ENCODE results near the gene FGF8.

FGF8 gene

GRCh38 chr10:101773923-101774588, 1.9 kb downstream of the FGF8 start:
- no peak overlapping the region for H3K4me3 ChIP-seq (ENCODE audit: low read depth, low read length, poor library complexity, severe bottlenecking)
- no peaks in the 10 kb centered on the region for H3F3A ChIP-seq (ENCODE audit: insufficient read depth, low read length)
- H3K4me2 ChIP-seq (ENCODE audit: low read length), result no peak overlapping the region
- H3K36me3 ChIP-seq (ENCODE audit: insufficient read depth, low read length), result peaks cover 8% of the 10 kb centered on the region; the same call in 1 of the 2 replicates
- H3K9me3 ChIP-seq (ENCODE audit: low read length), result no peaks in the 10 kb centered on the region
- no peaks in the 10 kb centered on the region for H3K9me2 ChIP-seq (ENCODE audit: low read depth, low read length)
- H2AFZ ChIP-seq (ENCODE audit: low read length), result no peak overlapping the region
- no peaks in the 10 kb centered on the region for H3K27me3 ChIP-seq (ENCODE audit: insufficient read depth, low read length)
- no peak overlapping the region for H3K27ac ChIP-seq (ENCODE audit: low read depth, low read length, poor library complexity, severe bottlenecking)
- peaks cover 5% of the 10 kb centered on the region for H3K4me1 ChIP-seq (ENCODE audit: insufficient read depth, low read length, severe bottlenecking)
- no peak overlapping the region for H3K9ac ChIP-seq (ENCODE audit: low read length)
- H4K20me1 ChIP-seq (ENCODE audit: insufficient read depth, low read length), result no peaks in the 10 kb centered on the region
- H3K79me2 ChIP-seq (ENCODE audit: insufficient read depth, low read length), result no peaks in the 10 kb centered on the region
- TF ChIP-seq CTCF (IDR thresholded peaks at IDR 0.05; ENCODE audit: low read length), result no peak
- no peak for TF ChIP-seq EZH2 (IDR thresholded peaks at IDR 0.05; ENCODE audit: borderline replicate concordance, low read length)

- TF ChIP-seq EZH2 (IDR thresholded peaks at IDR 0.05; ENCODE audit: borderline replicate concordance, low read length), result no peak
- TF ChIP-seq CTCF (IDR thresholded peaks at IDR 0.05; ENCODE audit: low read length), result no peak
- Histone ChIP-seq H3K4me3 (ENCODE audit: low read depth, low read length, poor library complexity, severe bottlenecking) (no peak overlapping the region), H2AFZ (ENCODE audit: low read length) (no peak overlapping the region), H3K9ac (ENCODE audit: low read length) (no peak overlapping the region), H3F3A (ENCODE audit: insufficient read depth, low read length) (no peaks in the 10 kb centered on the region), H3K27me3 (ENCODE audit: insufficient read depth, low read length) (no peaks in the 10 kb centered on the region), H3K27ac (ENCODE audit: low read depth, low read length, poor library complexity, severe bottlenecking) (no peak overlapping the region), H3K4me1 (ENCODE audit: insufficient read depth, low read length, severe bottlenecking) (no peaks in the 10 kb centered on the region), H3K9me2 (ENCODE audit: low read depth, low read length) (no peaks in the 10 kb centered on the region), H3K79me2 (ENCODE audit: insufficient read depth, low read length) (no peaks in the 10 kb centered on the region), H3K4me2 (ENCODE audit: low read length) (no peak overlapping the region), H4K20me1 (ENCODE audit: insufficient read depth, low read length) (no peaks in the 10 kb centered on the region), H3K9me3 (ENCODE audit: low read length) (no peaks in the 10 kb centered on the region), H3K36me3 (ENCODE audit: insufficient read depth, low read length) (peaks cover 6% of the 10 kb centered on the region; the same call in 1 of the 2 replicates)
These were observed 2.8 kb downstream of the FGF8 start for GRCh38 chr10:101772895-101773761.

- no peaks in the 10 kb centered on the region for H3K79me2 ChIP-seq (ENCODE audit: insufficient read depth, low read length)
- TF ChIP-seq EZH2 (IDR thresholded peaks at IDR 0.05; ENCODE audit: borderline replicate concordance, low read length) (no peak), CTCF (IDR thresholded peaks at IDR 0.05; ENCODE audit: low read length) (no peak)
- no peaks in the 10 kb centered on the region for H3F3A ChIP-seq (ENCODE audit: insufficient read depth, low read length)
- H3K4me1 ChIP-seq (ENCODE audit: insufficient read depth, low read length, severe bottlenecking), result no peaks in the 10 kb centered on the region
- H3K9ac ChIP-seq (ENCODE audit: low read length), result no peak overlapping the region
- no peak overlapping the region for H3K4me3 ChIP-seq (ENCODE audit: low read depth, low read length, poor library complexity, severe bottlenecking)
- no peaks in the 10 kb centered on the region for H4K20me1 ChIP-seq (ENCODE audit: insufficient read depth, low read length)
- no peaks in the 10 kb centered on the region for H3K27me3 ChIP-seq (ENCODE audit: insufficient read depth, low read length)
- no peaks in the 10 kb centered on the region for H3K36me3 ChIP-seq (ENCODE audit: insufficient read depth, low read length)
- H3K9me2 ChIP-seq (ENCODE audit: low read depth, low read length), result no peaks in the 10 kb centered on the region
- H2AFZ ChIP-seq (ENCODE audit: low read length), result no peak overlapping the region
- no peak overlapping the region for H3K4me2 ChIP-seq (ENCODE audit: low read length)
- no peak overlapping the region for H3K27ac ChIP-seq (ENCODE audit: low read depth, low read length, poor library complexity, severe bottlenecking)
- H3K9me3 ChIP-seq (ENCODE audit: low read length), result no peaks in the 10 kb centered on the region
These were observed 3.7 kb downstream of the FGF8 start for GRCh38 chr10:101772017-101772894.
